HG02571 (cell line): ENCODE measurements around the gene NGRN.
"Not testable (repeated sequence)": the region's sequence is repeated elsewhere in the genome, so short reads cannot be mapped to it uniquely, and the experiment has no call there.

Experiments used
- ATAC-seq: cut with Tn5 transposase; IDR thresholded peaks from one replicate; pipeline ENCODE4 v1.9.1; 2021; ENCODE audit warnings: mild to moderate bottlenecking, moderate library complexity; ENCODE audit not compliant: unreplicated experiment

The NGRN gene

DNA sequence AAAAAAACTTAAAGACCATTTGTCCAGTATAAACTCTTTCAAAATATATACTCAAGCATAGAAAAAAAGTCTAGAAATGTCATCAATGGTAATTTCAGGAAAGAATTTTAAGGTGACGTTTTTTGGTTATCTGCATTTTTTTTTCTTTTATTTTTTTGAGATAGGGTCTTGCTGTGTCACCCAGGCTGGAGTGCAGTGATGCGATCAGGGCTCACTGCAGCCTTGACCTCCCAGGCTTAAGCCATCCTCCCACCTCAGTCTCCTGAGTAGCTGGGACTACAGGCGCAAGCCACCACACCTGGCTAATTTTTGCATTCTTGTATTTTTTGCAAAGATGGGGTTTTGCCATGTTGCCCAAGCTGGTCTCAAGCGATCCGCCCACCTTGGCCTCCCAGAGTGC is 15.3 kb downstream of the NGRN start:
- not testable (repeated sequence) for ATAC-seq

DNA sequence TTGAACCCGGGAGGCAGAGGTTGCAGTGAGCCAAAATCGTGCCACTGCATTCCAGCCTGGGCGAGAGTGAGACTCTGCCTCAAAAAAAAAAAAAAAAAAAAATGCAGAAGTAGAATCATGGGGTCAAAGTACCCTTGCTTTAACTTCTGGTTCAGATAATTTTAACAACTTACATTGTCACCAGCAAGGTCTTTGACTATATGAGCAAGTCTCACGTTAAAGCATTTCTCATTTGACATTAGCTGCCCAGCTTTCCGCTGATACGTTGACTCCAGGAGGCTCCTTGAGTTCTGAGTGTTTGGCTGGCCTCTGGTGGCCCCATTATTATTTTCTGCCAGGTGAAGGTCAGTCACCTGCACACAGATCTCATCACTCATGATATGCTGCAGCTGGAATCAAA is 16.2 kb downstream of the NGRN start:
- not testable (repeated sequence) for ATAC-seq

DNA sequence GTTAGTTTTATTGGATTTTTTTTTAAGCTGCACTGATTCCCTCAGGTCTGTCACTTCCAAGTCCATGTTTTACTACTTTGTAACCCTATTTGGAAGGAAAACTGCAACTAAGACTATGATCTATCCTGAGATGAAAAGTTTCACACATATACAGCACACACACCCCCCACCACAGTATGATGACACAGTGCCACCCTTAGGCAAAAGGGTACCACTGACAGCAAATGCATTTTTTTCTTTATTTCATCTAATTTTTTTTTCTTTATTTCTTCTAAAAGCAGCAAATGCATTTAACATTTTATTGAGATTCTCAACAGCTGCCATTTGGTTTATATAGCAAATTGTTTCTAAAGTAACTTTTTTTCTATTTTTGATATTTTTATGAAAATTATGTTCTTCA is 21.2 kb downstream of the NGRN start:
- ATAC-seq, result no peak

DNA sequence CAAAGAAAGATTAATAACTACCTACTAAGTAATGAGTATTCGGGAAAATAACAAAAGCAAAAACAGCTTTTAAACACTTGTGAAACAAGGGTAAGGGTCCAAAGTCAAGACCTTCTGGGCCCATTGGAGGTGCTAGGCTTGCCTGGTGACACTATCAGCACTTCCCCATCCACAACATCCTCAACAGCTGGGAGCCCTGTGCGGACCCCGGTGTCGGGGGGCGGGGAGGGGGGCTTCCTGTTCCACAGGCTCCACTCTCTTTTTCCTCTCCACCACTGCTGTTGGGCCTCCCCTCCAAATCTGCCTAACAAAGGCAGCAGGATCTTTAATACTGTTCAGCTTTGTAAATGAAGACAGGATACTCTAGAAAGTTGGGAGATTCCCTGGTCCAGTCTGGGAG is 21.6 kb downstream of the NGRN start:
- no peak for ATAC-seq

DNA sequence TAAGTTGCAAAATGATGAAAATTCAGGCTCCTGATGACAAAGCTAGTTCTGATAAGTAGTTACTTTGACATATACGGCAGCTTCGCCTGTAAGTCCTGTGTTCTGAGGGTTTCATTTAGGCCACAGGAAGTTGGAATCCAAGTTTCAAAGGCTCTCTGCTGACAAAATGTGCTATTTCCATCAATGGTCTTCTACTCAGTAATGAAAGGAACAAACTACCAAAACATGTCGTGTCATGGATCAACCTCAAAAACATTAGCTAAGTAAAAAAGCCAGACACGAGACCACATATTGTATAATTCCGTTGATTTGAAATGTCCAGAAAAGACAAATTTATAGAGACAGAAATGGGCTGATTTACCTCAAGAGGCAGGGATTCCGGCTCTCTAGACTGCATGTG is 22.5 kb downstream of the NGRN start:
- ATAC-seq, result no peak

DNA sequence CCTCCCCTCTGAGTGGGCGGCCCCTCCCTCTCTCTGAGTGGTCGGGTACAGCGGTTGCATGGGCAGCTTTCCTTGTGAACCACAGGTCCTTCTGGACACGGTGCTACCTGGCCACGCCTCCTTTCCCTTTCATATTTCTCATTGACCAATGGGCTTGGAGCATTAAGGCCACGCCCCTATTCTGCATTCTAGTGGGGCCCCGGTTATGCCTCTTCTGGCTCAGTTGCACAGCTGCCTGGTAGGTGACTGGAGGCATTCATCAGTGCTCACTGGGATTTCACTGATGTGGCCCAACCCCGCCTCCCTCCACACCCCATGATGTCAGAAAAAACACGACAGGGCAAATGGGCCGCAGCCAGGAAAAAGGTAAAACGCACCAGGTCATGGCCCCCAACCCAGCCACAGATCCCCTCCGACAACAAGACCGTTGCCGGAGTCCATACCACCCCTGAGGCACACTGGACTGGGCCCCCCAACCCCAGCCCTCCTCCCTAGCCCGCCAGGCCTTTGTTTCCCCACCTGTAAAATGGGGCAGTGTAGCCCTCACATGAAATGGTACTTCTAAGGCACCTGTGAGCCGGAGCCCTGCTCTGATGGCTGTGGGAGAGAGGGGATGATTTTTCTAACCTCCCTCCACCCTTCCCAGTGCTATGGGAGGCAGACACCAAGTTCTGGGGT is 26.3 kb downstream of the NGRN start:
- no peak for ATAC-seq

DNA sequence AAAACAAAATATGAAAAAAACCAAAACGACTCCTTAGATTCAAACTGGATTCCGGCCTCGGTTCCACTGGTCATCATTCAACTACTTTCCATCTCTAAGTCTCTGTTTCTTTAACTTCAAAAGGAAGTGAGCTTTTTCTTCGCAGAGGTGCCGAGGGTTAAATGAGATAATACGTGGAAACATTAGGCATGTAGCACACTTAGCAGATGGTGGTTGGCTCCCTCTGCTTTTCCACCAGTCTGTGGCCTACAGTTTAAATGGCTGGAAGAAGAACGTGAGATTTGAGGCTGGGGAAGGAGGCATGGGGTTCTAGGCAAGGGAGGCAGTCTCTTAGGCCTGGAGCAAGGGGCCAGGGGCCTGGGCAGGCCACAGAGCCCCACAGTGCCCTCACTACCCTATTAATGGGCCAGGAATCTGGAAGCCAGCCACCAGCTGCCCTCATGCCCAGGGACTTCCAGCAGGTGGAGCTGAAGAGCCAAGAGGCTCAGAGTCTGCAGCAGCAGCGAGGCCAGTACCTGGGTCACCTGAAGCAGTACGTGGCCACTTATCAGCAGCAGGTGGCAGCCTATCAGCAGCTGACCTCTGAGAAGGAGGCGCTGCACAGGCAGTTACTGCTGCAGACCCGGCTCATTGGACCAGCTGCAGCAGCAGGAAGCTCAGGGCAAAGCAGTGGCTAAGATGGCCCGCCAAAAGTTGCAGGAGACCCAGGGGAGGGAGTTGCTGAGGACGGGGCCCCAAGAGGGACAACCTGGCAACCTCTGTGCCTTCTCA is 27.8 kb downstream of the NGRN start:
- ATAC-seq, result not testable (repeated sequence)

DNA sequence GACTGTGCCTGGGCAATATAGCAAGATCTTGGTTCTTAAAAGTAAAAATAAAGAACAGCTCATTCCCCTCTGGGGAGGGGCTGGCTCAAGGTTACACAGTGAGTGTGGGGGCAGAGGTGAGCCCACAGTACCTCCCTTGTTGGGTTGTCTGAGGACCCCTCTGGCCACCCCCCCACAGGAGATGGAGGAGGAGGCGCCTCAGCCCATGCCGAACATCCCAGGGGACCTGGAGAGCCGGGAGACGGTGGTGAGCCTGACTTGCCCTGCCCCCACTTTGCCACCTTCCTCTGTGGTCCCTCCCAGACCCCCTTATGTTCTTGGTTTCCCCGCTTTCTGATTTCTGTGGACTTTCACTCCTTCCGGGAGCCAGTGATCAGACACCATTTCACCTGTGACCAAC is 28.7 kb downstream of the NGRN start:
- no peak for ATAC-seq

DNA sequence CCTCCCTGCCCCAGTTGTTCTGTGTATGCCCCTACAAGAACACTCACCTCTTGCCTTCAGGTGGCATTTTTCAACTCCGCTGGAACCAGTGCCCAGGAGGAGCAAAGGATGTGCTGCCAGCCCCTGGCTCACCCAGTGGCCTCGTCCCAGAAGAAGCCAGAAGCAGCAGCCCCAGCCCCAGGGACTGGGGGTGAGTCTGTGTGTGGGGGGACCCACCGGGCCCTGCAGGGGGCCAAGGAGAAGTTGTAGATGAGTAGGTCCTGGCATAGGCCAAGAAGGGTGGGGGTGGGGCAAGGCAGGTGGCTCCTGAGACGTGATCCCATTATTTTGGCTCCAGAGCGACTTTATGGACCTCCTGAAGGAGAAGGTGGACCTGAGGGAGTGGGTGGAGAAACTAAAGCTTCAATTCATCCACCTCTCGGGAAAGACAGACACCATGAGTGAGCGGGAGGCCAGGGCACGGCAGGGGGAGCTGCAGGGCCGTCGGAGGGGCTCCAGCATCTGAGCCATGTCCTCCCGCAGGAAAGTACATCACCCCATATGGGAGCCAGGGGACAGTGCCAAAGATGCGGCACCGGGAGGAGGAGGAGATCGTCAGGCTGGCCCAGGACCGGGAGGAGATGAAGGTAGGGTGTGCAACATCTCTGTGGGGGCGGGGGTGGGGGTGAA is 29.3 kb downstream of the NGRN start:
- no peak for ATAC-seq

DNA sequence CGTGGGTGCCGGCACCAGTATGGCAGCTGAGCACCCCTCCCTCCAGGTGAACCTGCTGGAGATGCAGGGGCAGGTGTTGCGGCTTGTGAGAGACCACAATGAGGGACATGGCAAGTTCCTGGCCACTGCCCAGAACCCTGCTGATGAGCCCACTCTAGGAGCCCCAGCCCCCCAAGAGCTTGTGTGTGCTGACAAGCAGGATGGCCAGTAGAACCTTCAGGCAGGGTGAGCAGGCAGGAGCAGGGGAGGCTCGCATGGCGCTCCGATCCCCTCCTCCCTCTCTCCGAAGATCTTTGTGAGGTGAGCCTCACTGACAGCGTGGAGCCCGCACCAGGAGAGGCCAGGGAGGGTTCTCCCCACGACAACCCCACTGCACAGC is 29.8 kb downstream of the NGRN start:
- no peak for ATAC-seq

DNA sequence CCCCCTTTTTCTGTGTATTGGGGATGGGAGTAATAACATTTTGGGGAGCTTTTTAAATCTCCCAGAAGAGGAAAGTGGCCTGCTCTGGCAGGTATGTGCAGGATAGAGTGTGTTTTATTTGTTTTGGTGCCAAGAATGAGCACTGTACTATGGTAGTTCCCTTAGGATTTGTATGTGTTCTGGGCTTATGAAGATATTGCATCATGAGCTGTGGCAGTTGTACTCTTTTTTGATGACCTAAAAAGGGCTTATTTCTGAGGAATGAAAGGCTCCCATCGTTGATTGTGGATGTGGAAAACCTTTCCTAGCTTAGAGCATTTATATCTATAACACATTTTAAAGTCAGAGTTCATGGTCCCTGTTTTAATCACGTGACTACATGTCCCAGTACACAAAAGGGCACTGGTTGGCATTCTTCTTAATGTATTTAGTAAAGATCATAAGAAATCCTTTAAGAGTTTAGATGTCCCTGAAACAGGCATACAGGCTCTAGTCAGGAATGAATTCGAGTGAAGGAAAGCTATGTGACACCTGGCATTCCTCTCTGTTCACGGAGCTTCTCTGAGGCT is 30.9 kb downstream of the NGRN start:
- not testable (repeated sequence) for ATAC-seq

DNA sequence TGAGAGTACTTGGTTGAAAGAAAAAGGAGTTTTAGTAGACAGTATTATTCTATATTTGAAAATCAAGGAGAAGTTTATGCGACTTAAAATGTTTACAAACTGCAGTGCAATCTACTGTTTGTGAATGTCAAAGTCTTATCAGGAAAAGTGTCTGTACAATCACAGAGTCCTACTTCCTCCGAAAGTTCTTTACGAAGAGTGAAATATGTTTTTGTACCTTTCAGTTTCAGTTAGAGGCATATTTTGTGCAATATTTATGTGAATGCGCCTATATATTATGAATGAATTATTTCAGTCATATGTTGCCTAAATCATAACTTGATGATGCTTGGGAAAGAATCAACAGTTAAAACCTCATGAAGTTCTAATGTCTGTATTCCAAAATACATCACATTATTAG is 31.5 kb downstream of the NGRN start:
- ATAC-seq, result no peak

DNA sequence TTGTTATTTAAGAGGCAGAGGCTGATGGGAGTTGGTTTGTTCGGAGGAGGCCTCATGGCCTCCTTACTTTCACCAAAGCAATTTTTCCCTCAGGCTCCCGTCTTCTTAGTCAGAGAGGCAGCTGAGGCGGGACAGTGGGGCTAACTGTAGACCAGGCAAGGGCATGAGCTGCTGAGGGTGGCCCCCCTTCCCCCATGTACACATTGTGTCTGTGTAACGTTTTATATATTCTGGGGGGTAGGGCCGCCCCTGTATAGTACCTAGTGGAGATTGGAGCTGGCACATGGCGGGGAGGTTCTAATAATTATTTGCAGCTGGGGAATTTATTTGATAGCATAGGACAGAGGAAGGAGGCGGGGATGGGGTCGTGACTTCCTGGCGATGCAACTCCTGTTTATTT is 35.1 kb downstream of the NGRN start:
- ATAC-seq, result no peak

DNA sequence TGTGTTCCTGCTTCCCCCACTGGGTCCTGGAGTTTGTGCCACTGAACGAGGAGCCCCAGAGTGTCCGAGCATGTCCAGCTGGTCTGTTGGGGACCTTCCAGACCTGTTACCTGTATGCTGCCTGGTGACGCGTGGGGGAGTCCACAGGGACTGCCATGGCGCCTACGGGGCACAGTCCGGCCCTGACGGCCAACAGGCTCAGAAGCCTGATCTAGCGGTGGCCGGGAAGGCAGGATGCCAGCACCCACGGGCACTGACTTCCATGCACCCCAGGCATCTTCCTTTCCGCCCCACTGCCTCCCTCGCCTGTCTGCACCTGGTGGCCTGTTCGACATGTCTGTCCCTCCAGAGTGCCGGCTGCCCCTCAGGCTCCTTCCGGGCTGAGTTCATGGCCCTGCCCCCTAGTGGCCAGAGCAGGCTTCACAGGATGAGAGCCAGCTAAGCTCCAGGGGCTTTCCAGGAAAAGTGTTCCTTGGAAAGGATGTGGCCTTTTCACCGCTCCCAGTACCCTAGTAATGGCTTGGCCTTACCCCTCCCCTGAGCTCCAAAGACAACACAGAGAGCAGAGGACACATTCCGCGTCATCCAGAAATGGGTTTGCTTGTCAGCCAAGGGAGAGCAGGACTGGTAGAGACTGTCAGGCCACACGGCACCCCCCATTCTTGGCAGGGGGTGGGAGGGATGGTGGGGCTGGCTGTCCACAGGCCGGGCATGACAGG is 35.7 kb downstream of the NGRN start:
- ATAC-seq, result no peak

DNA sequence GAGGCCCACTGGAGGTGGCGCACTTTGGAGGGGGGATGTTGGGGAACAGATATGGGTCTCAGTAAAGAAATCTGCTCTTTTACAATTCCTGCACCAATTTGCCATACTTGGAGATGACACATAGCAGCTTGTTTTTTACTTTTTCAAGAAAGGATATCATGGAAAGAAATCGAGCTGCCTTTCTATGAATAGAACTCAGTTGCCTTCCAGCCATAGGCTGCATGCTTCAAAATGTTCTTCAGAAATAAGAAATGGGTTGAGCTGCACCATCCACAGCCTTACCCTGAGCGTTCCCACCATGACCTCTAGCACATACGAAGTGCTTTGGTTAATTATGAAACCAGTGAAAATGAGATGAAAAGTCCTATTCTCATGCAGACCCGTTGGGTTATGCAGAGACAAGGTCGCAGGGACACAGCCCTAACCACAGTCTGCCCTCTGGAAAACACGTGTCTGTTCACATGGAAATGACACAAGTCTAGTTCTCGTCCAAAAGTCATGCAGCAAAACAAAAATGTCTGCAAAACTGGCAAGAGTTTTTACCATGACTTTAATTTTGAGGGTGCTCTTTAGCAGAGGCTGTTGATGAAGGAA is 36.3 kb downstream of the NGRN start:
- ATAC-seq, result no peak

DNA sequence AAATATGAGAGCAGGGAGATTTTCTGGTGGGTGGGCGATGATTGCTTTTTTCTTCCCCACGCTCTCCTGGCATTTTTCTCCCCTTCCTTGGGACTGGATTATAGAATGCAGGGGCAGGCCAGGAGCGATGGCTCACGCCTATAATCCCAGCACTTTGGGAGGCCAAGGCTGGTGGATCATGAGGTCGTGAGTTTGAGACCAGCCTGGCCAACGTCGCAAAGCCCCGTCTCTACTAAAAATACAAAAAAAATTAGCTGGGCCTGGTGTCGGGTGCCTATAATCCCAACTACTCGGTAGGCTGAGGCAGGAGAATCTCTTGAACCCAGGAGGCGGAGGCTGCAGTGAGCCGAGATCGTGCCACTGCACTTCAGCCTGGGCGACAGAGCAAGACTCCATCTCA is 39.9 kb downstream of the NGRN start:
- ATAC-seq, result not testable (repeated sequence)

DNA sequence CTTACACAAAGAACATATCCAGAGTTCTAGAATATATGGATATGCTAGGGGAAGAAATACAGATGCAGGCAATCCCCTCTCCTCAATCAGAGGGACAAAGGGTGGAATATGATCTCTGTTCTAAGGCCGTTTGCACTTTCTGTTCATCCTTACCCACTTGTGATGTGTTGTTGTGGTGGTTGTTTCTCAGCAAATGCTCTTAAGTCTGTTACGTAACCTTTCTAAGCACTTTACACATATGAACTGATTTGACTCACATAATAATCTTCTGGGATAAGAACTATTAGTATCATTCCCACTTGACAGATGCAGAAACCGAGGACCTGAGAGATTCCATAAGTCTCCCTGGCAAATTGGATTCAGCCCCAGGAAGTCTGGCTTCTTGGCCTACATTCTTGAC is 40.5 kb downstream of the NGRN start:
- no peak for ATAC-seq

DNA sequence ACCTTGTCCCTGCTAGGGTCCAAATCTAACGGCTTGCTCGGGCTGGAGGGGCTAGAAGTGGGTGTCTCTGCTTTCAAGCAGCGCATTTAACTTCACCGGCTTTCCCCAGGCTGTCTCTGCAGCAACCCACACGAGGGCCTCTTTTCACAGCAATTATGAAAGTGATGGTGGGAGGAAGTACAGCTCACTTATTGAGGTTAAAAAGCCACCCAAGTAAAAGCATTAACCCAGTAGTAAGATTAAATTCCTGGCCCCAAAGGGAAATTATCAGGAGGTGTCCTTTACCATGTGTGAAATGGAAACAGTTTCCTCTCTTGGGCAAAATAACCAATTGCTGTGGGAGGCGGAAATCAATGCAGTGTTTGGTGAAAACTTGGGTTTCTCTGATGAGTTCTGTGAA is 41.1 kb downstream of the NGRN start:
- peak; percentile 72 for ATAC-seq

DNA sequence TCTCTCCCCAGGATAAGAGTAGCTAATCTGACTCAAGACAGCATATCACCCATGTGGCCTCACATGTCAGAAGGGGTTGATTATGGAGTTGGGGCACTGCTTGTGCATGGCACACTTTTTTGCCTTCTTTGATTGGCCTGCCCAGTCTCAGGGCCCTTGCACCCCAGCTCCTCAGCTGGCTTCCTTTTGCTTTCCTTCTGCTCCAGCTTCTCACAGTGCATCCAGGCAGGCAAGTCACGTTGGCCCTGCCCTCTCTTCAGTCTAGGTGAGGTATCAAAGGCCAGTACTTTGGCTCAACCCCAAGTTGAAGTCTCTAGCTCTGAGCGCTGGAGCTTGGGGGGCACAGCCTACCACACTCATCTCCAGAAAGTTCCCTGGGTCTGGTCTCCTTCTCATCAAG is 42.2 kb downstream of the NGRN start:
- ATAC-seq, result no peak

DNA sequence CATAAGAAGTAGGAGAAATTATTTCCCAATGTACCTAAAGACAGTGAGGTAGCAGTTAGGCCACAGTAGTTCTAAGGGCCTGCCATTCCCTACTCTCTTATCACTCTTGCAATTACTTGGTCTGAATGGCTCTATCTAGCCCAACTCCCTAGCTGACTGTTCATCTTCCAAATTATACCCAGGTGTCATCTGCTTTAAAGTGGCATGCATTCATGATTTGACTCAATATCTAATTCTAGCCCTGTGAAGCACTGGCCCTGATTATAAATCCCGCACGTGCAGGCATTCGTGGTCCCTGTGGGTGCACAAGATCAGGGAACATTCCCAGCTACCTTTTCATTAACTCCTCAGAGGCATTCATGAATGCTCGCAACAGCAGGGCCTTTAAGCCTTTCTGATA is 43.5 kb downstream of the NGRN start:
- no peak for ATAC-seq
